CD14-positive monocyte (primary cell): ENCODE data around the gene ANTXR2. TPM values are rescaled to one million over a fixed set of nuclear protein-coding genes. Genes with fewer than 3 reads are reported as not detected.

Experiments
- DNase-seq, 3 donors: peaks; one replicate each; pipeline ENCODE4 v3.0.0-alpha.2; 2011 to 2022
- H2AFZ ChIP-seq: 2 replicates; pipeline ENCODE4 v1.6.0; 2012; ENCODE audit warnings: mild to moderate bottlenecking, low read depth, low read length, inconsistent platforms; ENCODE audit not compliant: insufficient read depth, poor library complexity, severe bottlenecking
- H3K27ac ChIP-seq, 2 donors: 1 replicate in 1 of 2; 2 replicates in 1 of 2; pipeline ENCODE4 v1.5.1; 2012 to 2013; ENCODE audit warnings: low read length in 2 of 2, control low read depth in 1 of 2, inconsistent platforms in 1 of 2, low read depth in 1 of 2, mild to moderate bottlenecking in 1 of 2
- H3K27me3 ChIP-seq, 2 donors: one replicate each; pipeline versions ENCODE4 v1.6.0 to v1.6.1; 2011 to 2013; ENCODE audit warnings: low read length in 2 of 2; ENCODE audit not compliant: control insufficient read depth in 2 of 2, insufficient read depth in 2 of 2
- H3K36me3 ChIP-seq, 2 donors: replicated peaks in 1 of 2; 1 replicate in 1 of 2; 2 replicates in 1 of 2; pipeline versions ENCODE4 v1.5.1 to v1.6.1; 2012 to 2013; ENCODE audit warnings: low read length in 2 of 2, control low read depth in 1 of 2, inconsistent platforms in 1 of 2, mild to moderate bottlenecking in 1 of 2; ENCODE audit not compliant: insufficient read depth in 2 of 2, control insufficient read depth in 1 of 2
- H3K4me1 ChIP-seq, 2 donors: 1 replicate in 1 of 2; 2 replicates in 1 of 2; pipeline versions ENCODE4 v1.5.1 to v1.6.1; 2012 to 2013; ENCODE audit warnings: low read length in 2 of 2, control low read depth in 1 of 2, inconsistent platforms in 1 of 2, mild to moderate bottlenecking in 1 of 2, moderate library complexity in 1 of 2; ENCODE audit not compliant: insufficient read depth in 2 of 2, control insufficient read depth in 1 of 2
- H3K4me2 ChIP-seq: replicated peaks from 2 replicates; pipeline ENCODE3; 2012; ENCODE audit warnings: low read length, moderate library complexity, mild to moderate bottlenecking; ENCODE audit not compliant: poor library complexity, severe bottlenecking; ENCODE audit errors: extremely low read depth
- H3K4me3 ChIP-seq, 3 experiments: fragments of 200-600 bp in 1 of 3; sonication (generic) in 1 of 3; replicated peaks in 1 of 3; 1 replicate in 2 of 3; 2 replicates in 1 of 3; pipeline ENCODE4 v1.5.1; 2011 to 2013; ENCODE audit warnings: low read length in 3 of 3, mild to moderate bottlenecking in 3 of 3, control low read depth in 2 of 3, low read depth in 2 of 3, inconsistent platforms in 1 of 3, moderate library complexity in 1 of 3
- H3K79me2 ChIP-seq: 2 replicates; pipeline ENCODE4 v1.6.0; 2012; ENCODE audit warnings: mild to moderate bottlenecking, control low read depth, inconsistent platforms, low read length, moderate library complexity; ENCODE audit not compliant: insufficient read depth
- H3K9ac ChIP-seq: 2 replicates; pipeline ENCODE4 v1.6.0; 2017; ENCODE audit warnings: low read length, mild to moderate bottlenecking; ENCODE audit not compliant: insufficient read depth, poor library complexity, severe bottlenecking
- H3K9me3 ChIP-seq, 2 donors: replicated peaks in 1 of 2; 1 replicate in 1 of 2; 2 replicates in 1 of 2; pipeline versions ENCODE4 v1.5.1 to v1.6.1; 2012 to 2013; ENCODE audit warnings: low read length in 2 of 2, control low read depth in 1 of 2; ENCODE audit not compliant: control insufficient read depth in 1 of 2, insufficient read depth in 1 of 2
- H4K20me1 ChIP-seq: 2 replicates; pipeline ENCODE4 v1.6.0; 2012; ENCODE audit warnings: mild to moderate bottlenecking, low read length, control low read depth, moderate library complexity; ENCODE audit not compliant: insufficient read depth
- H3K27ac Mint-ChIP-seq, 7 donors: one replicate each; pipeline ENCODE4 v1.8.0; 2020; ENCODE audit warnings: mild to moderate bottlenecking in 7 of 7, mixed read lengths in 7 of 7, moderate library complexity in 6 of 7, inconsistent platforms in 2 of 7
- H3K27me3 Mint-ChIP-seq, 3 donors: one replicate each; pipeline ENCODE4 v1.8.0; 2021 to 2022; ENCODE audit warnings: low read depth in 3 of 3, mild to moderate bottlenecking in 3 of 3, mixed read lengths in 3 of 3, moderate library complexity in 3 of 3, inconsistent platforms in 1 of 3
- H3K36me3 Mint-ChIP-seq, 2 donors: one replicate each; pipeline ENCODE4 v1.8.0; 2020; ENCODE audit warnings: mixed read lengths in 2 of 2, inconsistent platforms in 1 of 2, mild to moderate bottlenecking in 1 of 2
- H3K4me1 Mint-ChIP-seq: one replicate; pipeline ENCODE4 v1.8.0; 2020; ENCODE audit warnings: mild to moderate bottlenecking, mixed read lengths
- H3K4me3 Mint-ChIP-seq, 2 donors: one replicate each; pipeline ENCODE4 v1.8.0; 2020; ENCODE audit warnings: mild to moderate bottlenecking in 2 of 2, mixed read lengths in 2 of 2, moderate library complexity in 1 of 2
- H3K9me3 Mint-ChIP-seq, 7 donors: one replicate each; pipeline ENCODE4 v1.8.0; 2020 to 2022; ENCODE audit warnings: mixed read lengths in 7 of 7, mild to moderate bottlenecking in 6 of 7, moderate library complexity in 6 of 7, inconsistent platforms in 2 of 7
- WGBS: methylation state at CpG from one replicate; pipeline ENCODE4 v1.1.5; 2013; ENCODE audit warnings: missing lambda C conversion rate; ENCODE audit not compliant: insufficient coverage; 5-methylcytosine and 5-hydroxymethylcytosine counted together
- intact Hi-C, 2 donors: fragments of 100-400 bp; cut with micrococcal nuclease; formaldehyde crosslinking; loops; one replicate each; pipeline versions ENCODE4 v1.15.0 to v1.15.1; 2023
- polyA plus RNA-seq, 3 donors: library from polyadenylated mRNA; depleted of rRNA in 1 of 3; unstranded in 2 of 3; stranded (reverse) in 1 of 3; fragments of 300-500 nt in 2 of 3; fragments of >200 nt in 1 of 3; fragmentation: Illumina TruSeq in 2 of 3; gene quantifications; 1 replicate in 2 of 3; 2 replicates in 1 of 3; pipeline ENCODE4 v1.2.3, GENCODE V29; 2012 to 2021
- TF ChIP-seq, protein P1 (sequence below): fragments of 200-600 bp; IDR thresholded peaks from one replicate; pipeline ENCODE4 v1.8.0; 2022; ENCODE audit warnings: antibody characterized with exemption, mild to moderate bottlenecking

ANTXR2 gene
- polyA plus RNA-seq, 3 donors = 15.4 to 69.6 (median 59.2) TPM

DNA sequence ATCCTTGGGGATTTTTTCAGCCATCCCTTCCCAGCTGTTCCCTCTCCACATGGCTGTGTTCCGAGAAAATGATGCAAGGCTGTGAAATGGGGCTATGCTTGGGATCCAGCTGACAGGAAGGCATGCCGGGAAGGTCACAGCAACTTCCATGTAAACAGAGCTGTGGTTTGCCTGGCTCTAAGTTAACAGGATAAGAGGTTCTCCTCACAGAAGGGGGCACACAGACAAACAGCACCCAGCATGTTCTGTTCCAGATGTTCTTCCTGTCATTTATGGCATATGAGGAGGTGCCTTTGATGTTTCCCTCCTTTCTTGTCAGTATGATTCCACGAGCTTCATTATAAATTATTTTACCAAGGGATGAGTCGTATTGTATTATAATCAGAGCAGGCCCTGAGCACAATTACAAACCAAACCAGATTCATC is 220.7 kb downstream of the ANTXR2 start:
- Histone ChIP-seq H3K27me3 (no peaks in the 10 kb centered on the region), H3K4me1 (no peaks in the 10 kb centered on the region), H3K9ac (no peak overlapping the region), H3K27ac (no peak overlapping the region), H3K36me3 (no peaks in the 10 kb centered on the region), H4K20me1 (no peaks in the 10 kb centered on the region), H3K4me2 (no peak overlapping the region), H3K4me3 (no peak overlapping the region), H3K79me2 (no peaks in the 10 kb centered on the region), H2AFZ (no peak overlapping the region), H3K9me3 (no peaks in the 10 kb centered on the region)
- TF ChIP-seq, protein P1, sequence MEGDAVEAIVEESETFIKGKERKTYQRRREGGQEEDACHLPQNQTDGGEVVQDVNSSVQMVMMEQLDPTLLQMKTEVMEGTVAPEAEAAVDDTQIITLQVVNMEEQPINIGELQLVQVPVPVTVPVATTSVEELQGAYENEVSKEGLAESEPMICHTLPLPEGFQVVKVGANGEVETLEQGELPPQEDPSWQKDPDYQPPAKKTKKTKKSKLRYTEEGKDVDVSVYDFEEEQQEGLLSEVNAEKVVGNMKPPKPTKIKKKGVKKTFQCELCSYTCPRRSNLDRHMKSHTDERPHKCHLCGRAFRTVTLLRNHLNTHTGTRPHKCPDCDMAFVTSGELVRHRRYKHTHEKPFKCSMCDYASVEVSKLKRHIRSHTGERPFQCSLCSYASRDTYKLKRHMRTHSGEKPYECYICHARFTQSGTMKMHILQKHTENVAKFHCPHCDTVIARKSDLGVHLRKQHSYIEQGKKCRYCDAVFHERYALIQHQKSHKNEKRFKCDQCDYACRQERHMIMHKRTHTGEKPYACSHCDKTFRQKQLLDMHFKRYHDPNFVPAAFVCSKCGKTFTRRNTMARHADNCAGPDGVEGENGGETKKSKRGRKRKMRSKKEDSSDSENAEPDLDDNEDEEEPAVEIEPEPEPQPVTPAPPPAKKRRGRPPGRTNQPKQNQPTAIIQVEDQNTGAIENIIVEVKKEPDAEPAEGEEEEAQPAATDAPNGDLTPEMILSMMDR = no peak
- intact Hi-C loops = no loop called here
- no CpG with 5 or more reads among the region's 4 CpGs for WGBS
- no peaks in the 10 kb centered on the region for H3K36me3 Mint-ChIP-seq
- H3K4me3 Mint-ChIP-seq = no peak overlapping the region
- no peaks in the 10 kb centered on the region for H3K4me1 Mint-ChIP-seq
- no peaks in the 10 kb centered on the region for H3K27me3 Mint-ChIP-seq
- no peak overlapping the region for H3K27ac Mint-ChIP-seq
- H3K9me3 Mint-ChIP-seq = peaks cover 0 to 4% (median 2%) of the 10 kb centered on the region in 7 donors
- no peak for DNase-seq

DNA sequence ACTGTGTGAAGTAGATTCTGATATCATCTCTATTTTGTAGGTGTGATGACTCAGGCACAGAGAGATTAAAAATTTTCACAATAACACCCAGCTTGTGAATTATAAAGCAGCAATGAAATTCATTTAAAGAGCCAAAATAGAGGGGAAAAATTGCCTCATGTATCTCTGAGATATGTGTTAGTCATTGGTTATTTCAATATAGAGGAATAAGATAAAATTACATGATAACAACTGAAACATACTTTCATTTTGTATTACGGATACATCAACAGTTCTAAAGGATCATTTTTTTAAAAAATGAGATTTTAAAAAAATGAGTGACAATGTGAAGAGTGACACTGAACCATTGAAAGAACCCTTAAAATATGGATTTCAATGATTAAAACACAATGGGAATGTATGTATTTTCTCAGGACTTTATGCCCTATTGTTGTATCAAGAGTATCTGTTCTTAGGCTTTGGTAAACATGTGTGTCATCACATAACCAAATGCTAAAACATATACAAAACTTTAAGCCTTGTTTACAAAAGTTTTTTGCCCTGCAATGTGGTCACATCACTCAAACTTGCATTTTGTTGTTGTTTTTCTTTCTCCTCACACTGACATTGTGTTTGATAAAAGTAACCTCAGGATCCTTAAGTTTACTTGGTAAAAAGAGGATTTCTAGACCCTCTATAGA is 221.3 kb downstream of the ANTXR2 start:
- no peak overlapping the region for H3K4me2 ChIP-seq
- H3K27ac ChIP-seq = no peak overlapping the region
- H3K36me3 Mint-ChIP-seq = no peaks in the 10 kb centered on the region
- H3K36me3 ChIP-seq = no peaks in the 10 kb centered on the region
- H3K9ac ChIP-seq = no peak overlapping the region
- intact Hi-C loops = no loop called here
- no peaks in the 10 kb centered on the region for H4K20me1 ChIP-seq
- no peaks in the 10 kb centered on the region for H3K27me3 Mint-ChIP-seq
- TF ChIP-seq, protein P1 = no peak
- H3K27me3 ChIP-seq = no peaks in the 10 kb centered on the region
- H3K4me1 ChIP-seq = no peaks in the 10 kb centered on the region
- H3K79me2 ChIP-seq = no peaks in the 10 kb centered on the region
- H3K27ac Mint-ChIP-seq = no peak overlapping the region
- no peak for DNase-seq
- WGBS = no CpG with 5 or more reads among the region's 1 CpG
- H3K4me3 Mint-ChIP-seq = no peak overlapping the region
- H3K9me3 Mint-ChIP-seq = peaks cover 0 to 8% (median 3%) of the 10 kb centered on the region in 7 donors
- H2AFZ ChIP-seq = no peak overlapping the region
- H3K9me3 ChIP-seq = no peaks in the 10 kb centered on the region
- no peak overlapping the region for H3K4me3 ChIP-seq
- H3K4me1 Mint-ChIP-seq = no peaks in the 10 kb centered on the region

Other genes with a start within 250 kb of the ANTXR2 start
- under 1 TPM; 0.22 to 0.77 (median 0.23) TPM for gene PRDM8, start 124.3 kb upstream of the ANTXR2 start, polyA plus RNA-seq
- not detected for gene FGF5, start 193.4 kb upstream of the ANTXR2 start, polyA plus RNA-seq